Naive thymus-derived CD4-positive, alpha-beta T cell (primary cell): ENCODE measurements around the gene RAB11A. TPM values are rescaled to one million over a fixed set of nuclear protein-coding genes. Genes with fewer than 3 reads are reported as not detected.
"Not testable (repeated sequence)": the region's sequence is repeated elsewhere in the genome, so short reads cannot be mapped to it uniquely, and the experiment has no call there.

ENCODE experiments used
- ATAC-seq: fragments of 150-1000 bp; cut with Tn5 transposase; 2 replicates; pipeline ENCODE4 v1.10.0; 2021; ENCODE audit warnings: mild to moderate bottlenecking, moderate library complexity
- CTCF ChIA-PET: fragments of 350-600 bp; sonication (Branson Sonifier 250); formaldehyde crosslinking; loops from one replicate; lab custom pipeline; 2021; ENCODE audit warnings: antibody characterized with exemption; lab: Charles Lee
- POLR2A ChIA-PET: fragments of 350-600 bp; sonication (Branson Sonifier 250); formaldehyde crosslinking; loops from one replicate; lab custom pipeline; 2021; ENCODE audit warnings: antibody characterized with exemption, inconsistent platforms; lab: Charles Lee
- DNase-seq, 9 donors: peaks; one replicate each; pipeline versions ENCODE4 v3.0.0 to v3.0.0-alpha.2; 2020 to 2022; ENCODE audit warnings: mixed read lengths in 1 of 9
- H3K27ac ChIP-seq: one replicate; pipeline ENCODE4 v1.7.0; 2013; ENCODE audit warnings: mild to moderate bottlenecking, low read depth, low read length, moderate library complexity
- H3K27me3 ChIP-seq, 2 donors: one replicate each; pipeline ENCODE4 v1.7.0; 2013; ENCODE audit warnings: low read length in 2 of 2, mild to moderate bottlenecking in 2 of 2, moderate library complexity in 2 of 2; ENCODE audit not compliant: control insufficient read depth in 2 of 2, insufficient read depth in 2 of 2
- H3K36me3 ChIP-seq, 3 experiments: 1 replicate in 2 of 3; 2 replicates in 1 of 3; pipeline ENCODE4 v1.7.0; 2013; ENCODE audit warnings: low read length in 3 of 3, mild to moderate bottlenecking in 3 of 3, moderate library complexity in 1 of 3; ENCODE audit not compliant: insufficient read depth in 3 of 3, control insufficient read depth in 2 of 3
- H3K4me1 ChIP-seq, 2 donors: one replicate each; pipeline ENCODE4 v1.7.0; 2013; ENCODE audit warnings: low read length in 2 of 2, mild to moderate bottlenecking in 2 of 2, moderate library complexity in 1 of 2; ENCODE audit not compliant: control insufficient read depth in 2 of 2, insufficient read depth in 2 of 2
- H3K4me3 ChIP-seq: 2 replicates; pipeline ENCODE4 v1.7.0; 2013; ENCODE audit warnings: mild to moderate bottlenecking, low read length
- H3K9me3 ChIP-seq, 3 experiments: 1 replicate in 2 of 3; 2 replicates in 1 of 3; pipeline ENCODE4 v1.7.0; 2013; ENCODE audit warnings: low read length in 3 of 3; ENCODE audit not compliant: control insufficient read depth in 2 of 3
- H3K27ac Mint-ChIP-seq, 9 donors: one replicate each; pipeline ENCODE4 v1.8.0; 2020 to 2022; ENCODE audit warnings: mixed read lengths in 9 of 9, mild to moderate bottlenecking in 8 of 9, moderate library complexity in 5 of 9, inconsistent platforms in 2 of 9
- H3K27me3 Mint-ChIP-seq, 5 donors: one replicate each; pipeline ENCODE4 v1.8.0; 2021 to 2022; ENCODE audit warnings: mixed read lengths in 5 of 5, mild to moderate bottlenecking in 1 of 5
- H3K36me3 Mint-ChIP-seq, 5 donors: one replicate each; pipeline ENCODE4 v1.8.0; 2020 to 2022; ENCODE audit warnings: mixed read lengths in 5 of 5, mild to moderate bottlenecking in 3 of 5, inconsistent platforms in 1 of 5
- H3K4me1 Mint-ChIP-seq, 7 donors: one replicate each; pipeline ENCODE4 v1.8.0; 2020 to 2022; ENCODE audit warnings: mixed read lengths in 7 of 7, mild to moderate bottlenecking in 3 of 7, inconsistent platforms in 1 of 7
- H3K4me3 Mint-ChIP-seq, 10 donors: one replicate each; pipeline ENCODE4 v1.8.0; 2020 to 2022; ENCODE audit warnings: mild to moderate bottlenecking in 10 of 10, mixed read lengths in 10 of 10, moderate library complexity in 6 of 10, inconsistent platforms in 2 of 10
- H3K9me3 Mint-ChIP-seq, 11 donors: one replicate each; pipeline ENCODE4 v1.8.0; 2020 to 2022; ENCODE audit warnings: mixed read lengths in 11 of 11, mild to moderate bottlenecking in 4 of 11, inconsistent platforms in 1 of 11, moderate library complexity in 1 of 11
- intact Hi-C, 2 donors: fragments of 100-400 bp; cut with micrococcal nuclease; formaldehyde crosslinking; loops; one replicate each; pipeline ENCODE4 v1.15.1; 2023
- polyA plus RNA-seq, 2 donors: library from polyadenylated mRNA; unstranded; fragments of 300-500 nt; fragmentation: Illumina TruSeq; gene quantifications; one replicate each; pipeline ENCODE4 v1.2.3, GENCODE V29; 2021
- total RNA-seq, 6 experiments: library from RNA in 5 of 6; stranded (reverse) in 5 of 6; gene quantifications; 1 replicate in 5 of 6; 2 replicates in 1 of 6; pipeline ENCODE4 v1.2.3 and lab custom pipeline; 2021 to 2026

Gene RAB11A
- total and polyA plus RNA-seq, 7 experiments from 2014 or later: 80.9 to 224 (median 112) TPM

DNA sequence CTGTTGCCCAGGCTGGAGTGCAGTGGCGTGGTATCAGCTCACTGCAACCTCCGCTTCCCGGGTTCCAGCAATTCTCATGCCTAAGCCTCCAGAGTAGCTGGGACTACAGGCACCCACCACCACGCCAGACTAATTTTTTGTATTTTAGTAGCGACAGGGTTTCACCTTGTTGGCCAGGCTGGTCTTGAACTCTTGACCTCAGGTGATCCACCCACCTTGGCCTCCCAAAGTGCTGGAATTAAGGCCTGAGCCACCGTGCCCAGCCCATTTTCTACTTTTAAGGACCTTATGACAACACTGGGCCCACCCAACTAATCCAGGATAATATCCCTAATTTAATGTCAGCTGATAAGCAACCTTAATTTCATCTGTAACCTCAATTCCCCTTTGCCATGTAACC, 1.4 kb upstream of the RAB11A start:
- H3K4me3 ChIP-seq, H3K9me3 ChIP-seq, H3K9me3 Mint-ChIP-seq, H3K36me3 ChIP-seq, ATAC-seq, DNase-seq, H3K27ac ChIP-seq, H3K27me3 ChIP-seq, H3K27me3 Mint-ChIP-seq: not testable (repeated sequence)
- Mint-ChIP-seq H3K27ac (peak overlapping the region in 3 of 9 donors; percentile 97 to 99 (median 99)), H3K36me3 (peaks cover 0 to 12% (median 0%) of the 10 kb centered on the region in 5 donors), H3K4me1 (peaks cover 21 to 29% (median 26%) of the 10 kb centered on the region in 7 donors), H3K4me3 (peak overlapping the region in 3 of 10 donors; percentile 81 to 100 (median 100))
- intact Hi-C loops: loop anchor here (2.0 to 10.0 kb wide), 8 partner anchors 39 to 1706 kb away; partner anchors contain the start of genes DIS3L (in 1 of the 2), PPIB (in 1 of the 2) and RNU5B-1 (in 1 of the 2)
- H3K4me1 ChIP-seq: peaks cover 5 to 24% of the 10 kb centered on the region in 2 donors
- ChIA-PET CTCF (interaction anchor here (1.0 kb wide), 1 partner anchor 11 kb away, joined by 4 read pairs; no protein-coding TSS in a partner anchor), POLR2A (interaction anchor here (0.6 to 4.0 kb wide), 6 partner anchors 9 to 396 kb away, joined by 3 to 40 read pairs (median 8); partner anchors contain the start of gene DENND4A)

DNA sequence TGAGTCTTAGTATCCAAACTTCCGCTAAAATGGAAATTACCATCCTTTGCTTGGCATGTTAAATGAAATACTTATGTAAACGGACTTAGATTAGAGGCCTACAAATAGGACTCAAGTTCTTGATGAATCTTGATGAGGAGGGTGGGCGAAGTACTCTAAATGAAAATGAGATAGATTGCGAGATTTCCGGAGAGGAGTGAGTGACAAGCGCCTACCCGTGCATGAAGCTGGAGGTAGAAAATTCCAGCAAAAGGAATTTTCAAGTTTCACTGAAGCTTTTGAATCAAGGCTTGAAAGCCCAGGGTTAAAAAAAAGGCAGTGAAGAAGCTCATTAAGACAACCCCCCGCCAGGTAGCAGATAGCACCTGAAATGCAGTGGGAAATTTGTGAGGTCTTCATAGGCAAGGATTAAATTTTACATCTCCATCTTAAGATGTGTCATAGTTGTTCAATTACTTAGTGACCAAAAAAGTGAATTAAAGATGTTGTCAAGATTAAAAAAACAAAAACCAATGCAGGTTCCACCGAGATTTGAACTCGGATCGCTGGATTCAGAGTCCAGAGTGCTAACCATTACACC, 655 bp upstream of the RAB11A start:
- peak overlapping the region; percentile 94 for H3K4me3 ChIP-seq
- H3K36me3 Mint-ChIP-seq: peaks cover 0 to 12% (median 0%) of the 10 kb centered on the region in 5 donors

GRCh38 chr15:65869954-65870871, 922 bp downstream of the RAB11A start:
- Histone ChIP-seq H3K9me3 (no peaks in the 10 kb centered on the region), H3K4me3 (peak overlapping the region; percentile 94), H3K27ac (peak overlapping the region; percentile 94), H3K36me3 (peaks cover 0 to 16% (median 0%) of the 10 kb centered on the region in 3 experiments), H3K27me3 (no peaks in the 10 kb centered on the region), H3K4me1 (peaks cover 5 to 24% of the 10 kb centered on the region in 2 donors)
- peaks cover 26 to 40% (median 35%) of the 10 kb centered on the region in 7 donors for H3K4me1 Mint-ChIP-seq
- peak overlapping the region; percentile 97 to 100 (median 99) for H3K27ac Mint-ChIP-seq
- peak in 7 of 9 donors; percentile 10 to 38 (median 24) for DNase-seq
- peaks cover 0 to 14% (median 5%) of the 10 kb centered on the region in 5 donors for H3K36me3 Mint-ChIP-seq
- ATAC-seq: no peak
- POLR2A ChIA-PET: interaction anchor here (0.6 to 4.0 kb wide), 19 partner anchors 10 to 685 kb away, joined by 3 to 40 read pairs (median 3); partner anchors contain the start of genes CLPX, DENND4A, HACD3 and INTS14
- H3K27me3 Mint-ChIP-seq: peaks cover 0 to 5% (median 0%) of the 10 kb centered on the region in 5 donors
- CTCF ChIA-PET: interaction anchor here (0.5 to 2.5 kb wide), 10 partner anchors 9 to 232 kb away, joined by 3 to 15 read pairs (median 3); no protein-coding TSS in a partner anchor
- peaks cover 0 to 8% (median 0%) of the 10 kb centered on the region in 11 donors for H3K9me3 Mint-ChIP-seq
- intact Hi-C loops: loop anchor here (1.0 to 10.0 kb wide), 20 partner anchors 12 to 1708 kb away; partner anchors contain the start of genes DPP8 (in 2 of the 2), INTS14 (in 2 of the 2), DENND4A (in 1 of the 2) and DIS3L (in 1 of the 2)
- H3K4me3 Mint-ChIP-seq: peak overlapping the region; percentile 88 to 100 (median 100)

More for the DNA sequence above, 655 bp upstream of the RAB11A start:
- peak overlapping the region; percentile 88 to 100 (median 100) for H3K4me3 Mint-ChIP-seq
- peaks cover 0 to 8% (median 0%) of the 10 kb centered on the region in 11 donors for H3K9me3 Mint-ChIP-seq
- H3K36me3 ChIP-seq: peaks cover 0 to 8% (median 0%) of the 10 kb centered on the region in 3 experiments
- peak overlapping the region; percentile 97 to 100 (median 99) for H3K27ac Mint-ChIP-seq
- peaks cover 0 to 5% (median 0%) of the 10 kb centered on the region in 5 donors for H3K27me3 Mint-ChIP-seq
- H3K4me1 ChIP-seq: peaks cover 5 to 24% of the 10 kb centered on the region in 2 donors
- ATAC-seq (no peak), DNase-seq (no peak)
- ChIA-PET CTCF (interaction anchor here (0.6 to 2.5 kb wide), 8 partner anchors 9 to 231 kb away, joined by 3 to 15 read pairs (median 4); no protein-coding TSS in a partner anchor), POLR2A (interaction anchor here (0.5 to 4.0 kb wide), 22 partner anchors 10 to 1969 kb away, joined by 3 to 40 read pairs (median 3); partner anchors contain the start of genes CLPX, DENND4A, DIS3L and INTS14)
- H3K27me3 ChIP-seq: no peaks in the 10 kb centered on the region
- peaks cover 22 to 33% (median 29%) of the 10 kb centered on the region in 7 donors for H3K4me1 Mint-ChIP-seq
- H3K27ac ChIP-seq: peak overlapping the region; percentile 94
- H3K9me3 ChIP-seq: no peaks in the 10 kb centered on the region
- intact Hi-C loops: loop anchor here (1.0 to 10.0 kb wide), 19 partner anchors 14 to 1706 kb away; partner anchors contain the start of genes DPP8 (in 2 of the 2), INTS14 (in 2 of the 2), DENND4A (in 1 of the 2) and DIS3L (in 1 of the 2)

DNA sequence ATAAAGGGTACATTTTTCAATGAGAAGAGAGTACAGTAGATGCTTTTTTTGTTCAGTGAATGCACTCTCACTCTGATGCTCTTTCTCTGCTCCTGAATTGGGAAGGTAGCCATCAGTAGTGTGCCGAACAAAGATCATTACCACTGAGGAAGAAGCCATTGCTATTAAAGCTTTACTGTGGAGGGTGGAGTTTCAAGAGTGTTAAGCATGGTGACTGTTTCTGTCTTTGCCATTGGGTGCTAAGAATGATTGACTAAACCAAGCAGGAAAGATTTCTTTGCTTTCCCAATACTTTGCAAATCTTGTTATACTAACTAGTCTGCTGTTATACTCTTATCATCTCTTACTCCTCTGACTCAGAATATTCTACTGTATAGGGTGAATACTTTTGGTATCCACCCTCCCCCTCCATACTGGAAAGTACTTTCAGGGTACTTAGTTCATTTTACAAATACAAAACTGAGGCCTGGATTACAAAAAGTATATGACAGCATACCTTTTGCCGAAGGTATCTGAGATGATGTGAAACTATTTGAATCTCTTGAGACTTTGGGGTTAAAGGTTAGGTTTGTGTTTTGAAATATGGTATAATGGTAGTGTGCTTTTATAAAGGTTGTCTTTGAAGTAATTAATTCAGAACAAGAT, 1.7 kb downstream of the RAB11A start:
- ChIA-PET CTCF (interaction anchor here (0.6 to 2.5 kb wide), 4 partner anchors 12 to 233 kb away, joined by 3 to 15 read pairs (median 3); no protein-coding TSS in a partner anchor), POLR2A (interaction anchor here (1.1 to 4.0 kb wide), 4 partner anchors 9 to 341 kb away, joined by 3 to 40 read pairs (median 14); partner anchors contain the start of genes DENND4A and HACD3)
- no peaks in the 10 kb centered on the region for H3K9me3 ChIP-seq
- H3K27me3 Mint-ChIP-seq: peaks cover 0 to 5% (median 0%) of the 10 kb centered on the region in 5 donors
- H3K27me3 ChIP-seq: no peaks in the 10 kb centered on the region
- ATAC-seq (no peak), DNase-seq (no peak)
- peak overlapping the region; percentile 94 for H3K27ac ChIP-seq
- H3K4me3 ChIP-seq: peak overlapping the region; percentile 94
- H3K27ac Mint-ChIP-seq: peak overlapping the region; percentile 97 to 100 (median 99)
- H3K9me3 Mint-ChIP-seq: peaks cover 0 to 8% (median 0%) of the 10 kb centered on the region in 11 donors
- H3K4me3 Mint-ChIP-seq: peak overlapping the region; percentile 88 to 100 (median 100)
- peaks cover 0 to 16% (median 0%) of the 10 kb centered on the region in 3 experiments for H3K36me3 ChIP-seq
- peaks cover 26 to 47% (median 41%) of the 10 kb centered on the region in 7 donors for H3K4me1 Mint-ChIP-seq
- peaks cover 5 to 24% of the 10 kb centered on the region in 2 donors for H3K4me1 ChIP-seq
- intact Hi-C loops: loop anchor here in 1 of 2 donors (2.0 kb wide), 1 partner anchor 72 kb away; no protein-coding TSS in a partner anchor
- peaks cover 0 to 14% (median 5%) of the 10 kb centered on the region in 5 donors for H3K36me3 Mint-ChIP-seq

DNA sequence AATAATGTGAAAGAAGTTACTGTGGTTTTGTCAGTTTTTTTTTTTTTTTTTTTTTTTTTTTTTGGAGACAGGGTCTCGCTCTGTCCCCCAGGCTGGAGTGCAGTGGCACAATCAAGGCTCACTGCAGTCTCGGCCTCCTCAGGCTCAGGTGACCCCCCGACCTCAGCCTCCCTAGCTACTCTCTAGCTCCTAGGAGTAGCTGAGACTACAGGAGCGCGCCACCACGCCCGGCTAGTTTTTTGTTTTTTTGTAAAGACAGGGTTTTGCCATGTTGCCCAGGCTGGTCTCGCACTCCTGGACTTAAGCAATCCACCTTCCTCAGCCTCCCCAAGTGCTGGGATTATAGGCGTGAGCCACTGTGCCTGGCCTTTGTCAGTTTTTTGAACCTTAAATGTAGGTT, 2.6 kb downstream of the RAB11A start:
- H3K9me3 Mint-ChIP-seq, H3K27ac Mint-ChIP-seq, H3K27me3 ChIP-seq, H3K27me3 Mint-ChIP-seq, DNase-seq, ATAC-seq, H3K27ac ChIP-seq, CTCF ChIA-PET, H3K4me3 ChIP-seq, H3K9me3 ChIP-seq: not testable (repeated sequence)
- Mint-ChIP-seq H3K4me1 (peaks cover 26 to 49% (median 43%) of the 10 kb centered on the region in 7 donors), H3K36me3 (peaks cover 0 to 14% (median 5%) of the 10 kb centered on the region in 5 donors), H3K4me3 (peak overlapping the region in 3 of 10 donors; percentile 13 to 100 (median 100))
- POLR2A ChIA-PET: interaction anchor here (4.0 kb wide), 1 partner anchor 8 kb away, joined by 40 read pairs; no protein-coding TSS in a partner anchor
- Histone ChIP-seq H3K4me1 (peaks cover 5 to 24% of the 10 kb centered on the region in 2 donors), H3K36me3 (peaks cover 0 to 16% (median 0%) of the 10 kb centered on the region in 3 experiments)
- intact Hi-C loops: loop anchor here in 1 of 2 donors (2.0 kb wide), 1 partner anchor 71 kb away; no protein-coding TSS in a partner anchor
